Left lung (tissue), 10 donors: ENCODE measurements around the gene GALNT10. TPM values are rescaled to one million over a fixed set of nuclear protein-coding genes. Genes with fewer than 3 reads are reported as not detected.

Source experiments
- ATAC-seq: fragments of 200-7000 bp; cut with Tn5 transposase; one replicate; pipeline ENCODE4 v1.9.1; 2020; ENCODE audit warnings: moderate library complexity
- DNase-seq, 4 donors: peaks; one replicate each; pipeline ENCODE4 v3.0.0-alpha.2; 2013 to 2020
- H3K27ac ChIP-seq, 2 donors: fragments of 200-600 bp; sonication (generic) in 1 of 2; one replicate each; pipeline versions ENCODE4 v1.5.0 to v1.8.0; 2020 to 2021
- H3K27me3 ChIP-seq, 2 donors: fragments of 200-600 bp; sonication (generic) in 1 of 2; one replicate each; pipeline versions ENCODE4 v1.5.0 to v1.8.0; 2020 to 2021
- H3K36me3 ChIP-seq, 2 donors: fragments of 200-600 bp; sonication (generic) in 1 of 2; one replicate each; pipeline versions ENCODE4 v1.5.0 to v1.8.0; 2020 to 2021
- H3K4me1 ChIP-seq, 2 donors: fragments of 200-600 bp; one replicate each; pipeline ENCODE4 v1.8.0; 2021
- H3K4me3 ChIP-seq, 2 donors: fragments of 200-600 bp; sonication (generic) in 1 of 2; one replicate each; pipeline versions ENCODE4 v1.5.0 to v1.8.0; 2020 to 2021; ENCODE audit warnings: mild to moderate bottlenecking in 1 of 2
- H3K9me3 ChIP-seq, 2 donors: fragments of 200-600 bp; sonication (generic) in 1 of 2; one replicate each; pipeline versions ENCODE4 v1.5.0 to v1.8.0; 2020 to 2021
- intact Hi-C, 2 donors: fragments of 100-400 bp; cut with DNase I; formaldehyde crosslinking; loops; one replicate each; pipeline versions ENCODE4 v1.11.2 to v1.14.2; 2022
- polyA plus RNA-seq, 6 donors: library from polyadenylated mRNA; unstranded; fragments of 120-200 nt; gene quantifications; one replicate each; pipeline ENCODE4 v1.2.1, GENCODE V29; 2013; ENCODE audit not compliant: insufficient read length in 6 of 6
- total RNA-seq, 2 donors: library from RNA; stranded (reverse); fragmentation: NEBNext Ultra II Directional; extraction: Animal tissue kit (Norgen Biotek cat#: 25700); gene quantifications; one replicate each; pipeline ENCODE4 v1.2.1, GENCODE V29; 2021
- TF ChIP-seq, protein P1 (sequence below), 2 donors: fragments of 200-600 bp; sonication (generic) in 1 of 2; IDR thresholded peaks; one replicate each; pipeline versions ENCODE4 v1.5.0 to v1.8.0; 2021; ENCODE audit warnings: antibody characterized with exemption in 2 of 2
- donor health status: DM: no; HTN: yes; CAD: no.
- donor health status: DM: no; HTN: no; CAD: no.

Gene GALNT10
- total and polyA plus RNA-seq, 8 donors, result 21.2 to 117 (median 25.7) TPM

DNA sequence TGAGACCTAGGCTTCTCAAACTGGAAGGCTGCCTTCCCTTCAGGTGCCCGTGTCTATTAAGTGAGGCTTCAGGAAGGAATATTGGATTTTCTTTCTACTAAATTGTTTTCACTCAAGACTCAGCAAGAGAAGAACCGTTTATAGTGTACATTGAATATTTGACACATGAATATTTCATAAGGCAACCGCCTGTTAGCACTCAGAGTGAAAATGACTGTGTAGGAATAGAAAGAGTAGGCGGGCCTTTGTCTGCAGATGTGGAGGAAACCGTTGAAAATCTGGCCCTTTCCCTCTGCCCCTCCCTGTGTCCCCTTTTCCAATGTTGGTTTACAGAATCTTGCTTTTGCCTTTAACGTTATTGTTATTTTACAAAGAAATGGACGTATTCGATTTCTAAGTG lies 261.4 kb downstream of the GALNT10 start:
- TF ChIP-seq, protein P1, sequence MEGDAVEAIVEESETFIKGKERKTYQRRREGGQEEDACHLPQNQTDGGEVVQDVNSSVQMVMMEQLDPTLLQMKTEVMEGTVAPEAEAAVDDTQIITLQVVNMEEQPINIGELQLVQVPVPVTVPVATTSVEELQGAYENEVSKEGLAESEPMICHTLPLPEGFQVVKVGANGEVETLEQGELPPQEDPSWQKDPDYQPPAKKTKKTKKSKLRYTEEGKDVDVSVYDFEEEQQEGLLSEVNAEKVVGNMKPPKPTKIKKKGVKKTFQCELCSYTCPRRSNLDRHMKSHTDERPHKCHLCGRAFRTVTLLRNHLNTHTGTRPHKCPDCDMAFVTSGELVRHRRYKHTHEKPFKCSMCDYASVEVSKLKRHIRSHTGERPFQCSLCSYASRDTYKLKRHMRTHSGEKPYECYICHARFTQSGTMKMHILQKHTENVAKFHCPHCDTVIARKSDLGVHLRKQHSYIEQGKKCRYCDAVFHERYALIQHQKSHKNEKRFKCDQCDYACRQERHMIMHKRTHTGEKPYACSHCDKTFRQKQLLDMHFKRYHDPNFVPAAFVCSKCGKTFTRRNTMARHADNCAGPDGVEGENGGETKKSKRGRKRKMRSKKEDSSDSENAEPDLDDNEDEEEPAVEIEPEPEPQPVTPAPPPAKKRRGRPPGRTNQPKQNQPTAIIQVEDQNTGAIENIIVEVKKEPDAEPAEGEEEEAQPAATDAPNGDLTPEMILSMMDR (IDR thresholded peaks at IDR 0.05), result no peak
- H3K9me3 ChIP-seq, result no peaks in the 10 kb centered on the region
- DNase-seq, result no peak
- peaks cover 9 to 32% of the 10 kb centered on the region in 2 donors for H3K4me1 ChIP-seq
- H3K36me3 ChIP-seq, result peaks cover 0 to 71% of the 10 kb centered on the region in 2 donors
- H3K4me3 ChIP-seq, result no peak overlapping the region
- no peak overlapping the region for H3K27ac ChIP-seq
- intact Hi-C loops, result no loop called here
- ATAC-seq, result no peak
- H3K27me3 ChIP-seq, result no peaks in the 10 kb centered on the region

- Histone ChIP-seq H3K4me1 (no peaks in the 10 kb centered on the region), H3K27me3 (no peaks in the 10 kb centered on the region), H3K4me3 (no peak overlapping the region), H3K27ac (no peak overlapping the region), H3K36me3 (peaks cover 0 to 91% of the 10 kb centered on the region in 2 donors), H3K9me3 (no peaks in the 10 kb centered on the region)
- no peak for DNase-seq
- intact Hi-C loops, result no loop called here
- no peak for ATAC-seq
- TF ChIP-seq, protein P1 (IDR thresholded peaks at IDR 0.05), result no peak
Measured at GRCh38 chr5:154455585-154455984, 265.1 kb downstream of the GALNT10 start.

DNA sequence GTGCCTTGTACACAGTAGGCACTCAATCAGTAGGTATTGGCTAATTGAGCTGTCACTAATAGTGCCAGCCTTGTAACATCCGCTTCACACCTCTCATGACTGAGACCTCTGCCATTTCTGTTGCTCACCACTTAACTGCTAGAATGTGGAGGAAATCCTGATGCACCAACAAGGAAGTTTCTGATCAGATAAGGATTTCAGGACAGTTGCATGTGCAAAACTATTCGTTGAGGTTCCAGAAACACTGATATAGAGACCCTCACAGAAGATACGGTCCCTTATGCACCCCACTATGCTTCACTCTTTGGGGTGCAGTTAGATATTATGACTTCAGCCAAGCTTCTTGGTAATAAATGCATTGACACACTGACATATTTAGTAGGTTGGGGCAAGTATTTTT lies 266.0 kb downstream of the GALNT10 start:
- no peaks in the 10 kb centered on the region for H3K9me3 ChIP-seq
- TF ChIP-seq, protein P1 (IDR thresholded peaks at IDR 0.05), result no peak
- intact Hi-C loops, result no loop called here
- H3K4me3 ChIP-seq, result no peak overlapping the region
- H3K36me3 ChIP-seq, result peaks cover 0 to 82% of the 10 kb centered on the region in 2 donors
- DNase-seq (no peak), ATAC-seq (no peak)
- no peaks in the 10 kb centered on the region for H3K27me3 ChIP-seq
- H3K4me1 ChIP-seq, result no peaks in the 10 kb centered on the region
- no peak overlapping the region for H3K27ac ChIP-seq

GRCh38 chr5:154459015-154459414 lies 268.5 kb downstream of the GALNT10 start:
- ATAC-seq (no peak), DNase-seq (no peak)
- H3K4me3 ChIP-seq, result no peak overlapping the region
- H3K27me3 ChIP-seq, result no peaks in the 10 kb centered on the region
- no peak overlapping the region for H3K27ac ChIP-seq
- no peaks in the 10 kb centered on the region for H3K9me3 ChIP-seq
- peaks cover 0 to 57% of the 10 kb centered on the region in 2 donors for H3K36me3 ChIP-seq
- no peaks in the 10 kb centered on the region for H3K4me1 ChIP-seq
- intact Hi-C loops, result no loop called here
- TF ChIP-seq, protein P1 (IDR thresholded peaks at IDR 0.05), result no peak

DNA sequence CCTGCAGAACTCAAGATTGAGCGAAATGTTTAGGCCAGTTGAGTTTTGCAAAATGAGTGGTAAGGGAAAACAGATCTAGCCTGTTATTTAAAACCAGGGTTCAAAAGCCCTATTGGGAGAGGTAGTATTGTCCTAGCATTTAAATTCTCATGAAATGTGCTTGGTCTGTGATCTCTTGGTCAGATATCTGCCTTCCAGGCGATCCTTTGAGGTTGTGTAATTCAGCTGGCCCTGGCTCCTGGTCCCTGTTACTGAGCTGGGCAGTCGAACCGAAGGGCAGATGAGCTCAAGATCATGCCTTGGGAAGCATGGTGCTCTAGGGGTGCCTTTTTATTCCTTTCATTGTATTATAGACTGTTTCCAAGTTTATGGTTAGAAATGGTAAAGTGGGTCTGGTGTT lies 269.6 kb downstream of the GALNT10 start:
- H3K9me3 ChIP-seq, result no peaks in the 10 kb centered on the region
- TF ChIP-seq, protein P1 (IDR thresholded peaks at IDR 0.05), result no peak
- H3K4me1 ChIP-seq, result no peaks in the 10 kb centered on the region
- intact Hi-C loops, result no loop called here
- DNase-seq (no peak), ATAC-seq (no peak)
- no peaks in the 10 kb centered on the region for H3K27me3 ChIP-seq
- no peak overlapping the region for H3K4me3 ChIP-seq
- H3K27ac ChIP-seq, result no peak overlapping the region
- H3K36me3 ChIP-seq, result peaks cover 0 to 45% of the 10 kb centered on the region in 2 donors
